Spleen (tissue), 11 donors: Measurements from ENCODE around the gene HMX3. TPM values are rescaled to one million over a fixed set of nuclear protein-coding genes. Genes with fewer than 3 reads are reported as not detected.

Experiments used
- DNase-seq: peaks from one replicate; pipeline ENCODE4 v3.0.0-alpha.2; 2020
- H3K27ac ChIP-seq, 8 donors: fragments of 200-600 bp; sonication (generic) in 7 of 8; 1 replicate in 4 of 8; 2 replicates in 4 of 8; pipeline versions ENCODE4 v1.5.0 to v1.8.0; 2016 to 2021; ENCODE audit warnings: inconsistent platforms in 4 of 8, mild to moderate bottlenecking in 4 of 8, moderate library complexity in 1 of 8
- H3K27me3 ChIP-seq, 7 donors: fragments of 200-600 bp; sonication (generic) in 6 of 7; replicated peaks in 1 of 7; 1 replicate in 4 of 7; 2 replicates in 3 of 7; pipeline versions ENCODE4 v1.5.0 to v1.8.0; 2016 to 2021; ENCODE audit warnings: inconsistent platforms in 3 of 7, mild to moderate bottlenecking in 1 of 7
- H3K36me3 ChIP-seq, 6 donors: fragments of 200-600 bp; sonication (generic) in 5 of 6; 1 replicate in 4 of 6; 2 replicates in 2 of 6; pipeline versions ENCODE4 v1.5.0 to v1.8.0; 2016 to 2021; ENCODE audit warnings: inconsistent platforms in 2 of 6
- H3K4me1 ChIP-seq, 6 donors: fragments of 200-600 bp; sonication (generic) in 5 of 6; 1 replicate in 3 of 6; 2 replicates in 3 of 6; pipeline versions ENCODE4 v1.5.0 to v1.8.0; 2016 to 2021; ENCODE audit warnings: inconsistent platforms in 3 of 6
- H3K4me3 ChIP-seq, 8 donors: fragments of 200-600 bp; sonication (generic) in 7 of 8; 1 replicate in 4 of 8; 2 replicates in 4 of 8; pipeline versions ENCODE4 v1.5.0 to v1.8.0; 2016 to 2021; ENCODE audit warnings: inconsistent platforms in 4 of 8, mild to moderate bottlenecking in 4 of 8, moderate library complexity in 2 of 8
- H3K9me3 ChIP-seq, 8 donors: fragments of 200-600 bp; sonication (generic) in 7 of 8; 1 replicate in 4 of 8; 2 replicates in 4 of 8; pipeline versions ENCODE4 v1.5.0 to v1.8.0; 2016 to 2021; ENCODE audit warnings: inconsistent platforms in 4 of 8
- POLR2A ChIP-seq, 3 donors: fragments of 450-650 bp; IDR thresholded peaks; one replicate each; pipeline ENCODE4 v1.5.1; 2017; ENCODE audit warnings: antibody characterized with exemption in 3 of 3, mild to moderate bottlenecking in 1 of 3
- POLR2AphosphoS5 ChIP-seq, 3 donors: sonication (generic); formaldehyde crosslinking; IDR thresholded peaks; one replicate each; pipeline ENCODE4 v1.5.1; 2017; ENCODE audit warnings: antibody characterized with exemption in 3 of 3
- WGBS, 5 donors: extraction: QIAGEN DNeasy Blood & Tissue Kit in 3 of 5; methylation state at CpG; one replicate each; pipeline versions ENCODE4 v1.1.5 to v1.1.7; 2013 to 2018; 5-methylcytosine and 5-hydroxymethylcytosine counted together
- intact Hi-C: fragments of 100-400 bp; cut with DNase I; formaldehyde crosslinking; loops from one replicate; pipeline ENCODE4 v1.15.0; 2023; ENCODE audit warnings: low total_unique reads
- polyA plus RNA-seq, 3 donors: library from polyadenylated mRNA; stranded (reverse); fragments of 200-250 nt; gene quantifications; one replicate each; pipeline ENCODE4 v1.2.1, GENCODE V29; 2013
- total RNA-seq, 7 donors: library from RNA; depleted of rRNA in 3 of 7; stranded (reverse); fragments of >200 nt in 3 of 7; fragmentation: NEBNext Ultra II Directional in 4 of 7; extraction: Animal tissue kit (Norgen Biotek cat#: 25700) in 4 of 7; gene quantifications; one replicate each; pipeline versions ENCODE4 v1.1.0 to v1.2.1, GENCODE V29; 2016 to 2021
- TF ChIP-seq, protein P1 (sequence below), 11 experiments: fragments of 200-600 bp in 7 of 11; fragments of 450-650 bp in 4 of 11; sonication (generic) in 4 of 11; IDR thresholded peaks in 8 of 11; conservative IDR thresholded peaks in 3 of 11; 1 replicate in 7 of 11; 2 replicates in 4 of 11; pipeline versions ENCODE4 v1.4.0 to v1.8.0; 2016 to 2021; ENCODE audit warnings: antibody characterized with exemption in 11 of 11, inconsistent platforms in 4 of 11, mild to moderate bottlenecking in 1 of 11
- donor health status: healthy with polysubstance abuse.
- donor health status: DM: no; HTN: no; CAD: no; lungs with moderate emphysema.
- donor health status: DM: no; HTN: no; CAD: no.
- donor health status: Bipolar disorder and iron deficiency.
- donor health status: healthy.
- donor health status: DM: no; HTN: no; CAD: no.
- donor health status: DM: yes; HTN: yes; CAD: no.

HMX3 gene
- total and polyA plus RNA-seq, 10 donors = not detected

DNA sequence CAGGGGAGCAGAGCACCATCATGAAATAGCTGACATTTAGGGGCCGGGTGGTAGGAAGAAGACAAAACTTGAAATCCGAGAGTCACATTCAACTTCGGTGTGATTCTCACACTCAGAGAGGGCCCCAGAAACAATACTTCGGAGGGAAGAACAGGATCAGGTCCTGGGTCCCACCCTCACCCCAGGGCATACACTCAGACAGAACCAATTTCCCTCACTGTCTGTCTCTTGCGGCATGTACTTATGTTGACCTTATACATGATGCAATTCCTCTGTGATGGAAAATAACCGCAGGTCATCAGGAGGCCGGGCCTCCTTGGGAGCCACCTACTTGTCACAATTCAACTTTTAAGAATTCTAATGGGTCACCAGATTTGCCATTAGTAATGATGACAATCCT lies 26.3 kb upstream of the HMX3 start:
- no peak overlapping the region for H3K27ac ChIP-seq
- no peaks in the 10 kb centered on the region for H3K4me1 ChIP-seq
- intact Hi-C loops = no loop called here
- no peak overlapping the region for H3K4me3 ChIP-seq
- no peaks in the 10 kb centered on the region for H3K9me3 ChIP-seq
- H3K27me3 ChIP-seq = peaks cover 0 to 34% (median 0%) of the 10 kb centered on the region in 7 donors
- WGBS, 5 donors = 63 to 82% (median 74%) methylated on average over 7 of the region's 7 CpGs
- no peak for DNase-seq
- no peaks in the 10 kb centered on the region for H3K36me3 ChIP-seq
- TF ChIP-seq POLR2AphosphoS5 (IDR thresholded peaks at IDR 0.05) = no peak

DNA sequence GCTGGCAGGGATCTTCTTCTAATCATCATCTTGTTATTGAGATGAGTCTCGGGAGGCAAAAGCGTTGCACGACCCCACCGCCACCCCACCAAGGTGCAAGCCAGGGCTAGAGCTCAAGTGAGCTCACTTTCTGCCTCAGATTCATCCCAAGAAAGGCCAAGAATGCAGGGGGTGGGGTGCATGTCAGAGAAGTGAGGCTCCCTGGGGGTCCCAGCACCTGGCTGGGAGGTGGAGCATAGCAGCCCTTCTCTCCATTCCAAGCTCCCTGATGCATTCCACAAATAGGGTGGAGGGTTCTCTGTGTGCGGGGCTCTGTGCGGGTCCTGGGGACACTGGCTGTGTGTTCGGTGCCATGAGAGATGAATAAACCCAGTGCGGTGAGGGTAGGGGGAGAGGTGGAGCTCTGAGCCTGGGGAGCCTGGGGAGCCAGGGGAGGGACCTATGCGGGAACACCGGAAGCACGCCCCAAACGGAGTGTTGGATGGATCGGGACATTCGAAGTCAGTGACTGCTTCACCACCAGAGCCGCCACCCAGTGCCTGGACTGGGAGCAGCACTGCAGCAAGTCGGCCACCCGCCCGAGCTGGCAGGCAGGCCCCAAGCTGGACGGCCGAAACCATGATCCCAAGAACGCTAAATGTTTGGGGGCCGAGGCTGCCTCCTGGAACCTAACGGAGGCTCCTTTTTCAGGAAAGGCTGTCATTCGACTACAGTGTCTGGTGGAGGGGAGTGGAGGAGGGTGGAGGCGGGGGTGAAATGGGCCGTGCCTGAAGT lies 17.9 kb upstream of the HMX3 start:
- H3K4me1 ChIP-seq = no peaks in the 10 kb centered on the region
- H3K36me3 ChIP-seq = no peaks in the 10 kb centered on the region
- no peaks in the 10 kb centered on the region for H3K9me3 ChIP-seq
- TF ChIP-seq POLR2A (IDR thresholded peaks at IDR 0.05) (no peak), POLR2AphosphoS5 (IDR thresholded peaks at IDR 0.05) (no peak)
- TF ChIP-seq, protein P1, sequence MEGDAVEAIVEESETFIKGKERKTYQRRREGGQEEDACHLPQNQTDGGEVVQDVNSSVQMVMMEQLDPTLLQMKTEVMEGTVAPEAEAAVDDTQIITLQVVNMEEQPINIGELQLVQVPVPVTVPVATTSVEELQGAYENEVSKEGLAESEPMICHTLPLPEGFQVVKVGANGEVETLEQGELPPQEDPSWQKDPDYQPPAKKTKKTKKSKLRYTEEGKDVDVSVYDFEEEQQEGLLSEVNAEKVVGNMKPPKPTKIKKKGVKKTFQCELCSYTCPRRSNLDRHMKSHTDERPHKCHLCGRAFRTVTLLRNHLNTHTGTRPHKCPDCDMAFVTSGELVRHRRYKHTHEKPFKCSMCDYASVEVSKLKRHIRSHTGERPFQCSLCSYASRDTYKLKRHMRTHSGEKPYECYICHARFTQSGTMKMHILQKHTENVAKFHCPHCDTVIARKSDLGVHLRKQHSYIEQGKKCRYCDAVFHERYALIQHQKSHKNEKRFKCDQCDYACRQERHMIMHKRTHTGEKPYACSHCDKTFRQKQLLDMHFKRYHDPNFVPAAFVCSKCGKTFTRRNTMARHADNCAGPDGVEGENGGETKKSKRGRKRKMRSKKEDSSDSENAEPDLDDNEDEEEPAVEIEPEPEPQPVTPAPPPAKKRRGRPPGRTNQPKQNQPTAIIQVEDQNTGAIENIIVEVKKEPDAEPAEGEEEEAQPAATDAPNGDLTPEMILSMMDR (IDR thresholded peaks at IDR 0.05 in 8 of 11, conservative IDR thresholded peaks at IDR 0.05 in 3 of 11) = no peak
- H3K27ac ChIP-seq = no peak overlapping the region
- H3K4me3 ChIP-seq = no peak overlapping the region
- 11 to 20% (median 15%) methylated on average over 20 to 26 of the region's 26 CpGs for WGBS, 5 donors
- intact Hi-C loops = no loop called here
- H3K27me3 ChIP-seq = peaks cover 0 to 84% (median 27%) of the 10 kb centered on the region in 7 donors
- DNase-seq = no peak

- Histone ChIP-seq H3K4me1 (no peaks in the 10 kb centered on the region), H3K4me3 (no peak overlapping the region), H3K9me3 (no peaks in the 10 kb centered on the region), H3K27ac (no peak overlapping the region), H3K36me3 (no peaks in the 10 kb centered on the region), H3K27me3 (peaks cover 0 to 82% (median 27%) of the 10 kb centered on the region in 7 donors)
- intact Hi-C loops = no loop called here
- WGBS, 5 donors = 67 to 82% (median 75%) methylated on average over 5 to 8 of the region's 8 CpGs
- DNase-seq = no peak
- TF ChIP-seq, protein P1 (IDR thresholded peaks at IDR 0.05 in 8 of 11, conservative IDR thresholded peaks at IDR 0.05 in 3 of 11) = no peak
- TF ChIP-seq POLR2AphosphoS5 (IDR thresholded peaks at IDR 0.05) = no peak
- no peak for TF ChIP-seq POLR2A (IDR thresholded peaks at IDR 0.05)
Measured at GRCh38 chr10:123119081-123119480, 16.7 kb upstream of the HMX3 start.

- no peaks in the 10 kb centered on the region for H3K4me1 ChIP-seq
- H3K4me3 ChIP-seq = no peak overlapping the region
- no peak overlapping the region for H3K27ac ChIP-seq
- H3K36me3 ChIP-seq = no peaks in the 10 kb centered on the region
- WGBS, 5 donors = 68 to 85% (median 70%) methylated on average over 5 of the region's 5 CpGs
- H3K27me3 ChIP-seq = peaks cover 2 to 95% (median 27%) of the 10 kb centered on the region in 7 donors
- DNase-seq = no peak
- TF ChIP-seq, protein P1 (IDR thresholded peaks at IDR 0.05 in 8 of 11, conservative IDR thresholded peaks at IDR 0.05 in 3 of 11) = no peak
- TF ChIP-seq POLR2A (IDR thresholded peaks at IDR 0.05) (no peak), POLR2AphosphoS5 (IDR thresholded peaks at IDR 0.05) (no peak)
- intact Hi-C loops = no loop called here
- H3K9me3 ChIP-seq = peaks cover 0 to 10% (median 0%) of the 10 kb centered on the region in 8 donors
Measured at GRCh38 chr10:123126246-123126645, 9.5 kb upstream of the HMX3 start.
